MCF 10A (cell line): Measurements from ENCODE around the gene SLC22A15. TPM values are rescaled to one million over a fixed set of nuclear protein-coding genes. Genes with fewer than 3 reads are reported as not detected.
"Not testable (repeated sequence)": the region's sequence is repeated elsewhere in the genome, so short reads cannot be mapped to it uniquely, and the experiment has no call there.

Experiments used
- BruUV-seq: library from RNA; stranded (reverse); fragments of 400-500 nt; replicated peaks from 2 replicates; lab custom pipeline; 2021; lab: Mats Ljungman, UMichigan
- CTCF ChIA-PET: fragments of 300-600 bp; sonication (Branson Sonifier 250); formaldehyde crosslinking; extraction: SDS; loops from one replicate; lab custom pipeline; 2021; ENCODE audit warnings: antibody characterized with exemption, inconsistent platforms; lab: Yijun Ruan, JAX
- POLR2A ChIA-PET: fragments of 300-600, 350-650 bp; sonication (Branson Sonifier 250); formaldehyde crosslinking; extraction: SDS; loops from one replicate; lab custom pipeline; 2020; ENCODE audit warnings: antibody characterized with exemption, inconsistent platforms; lab: Yijun Ruan, JAX
- DNase-seq: peaks from one replicate; pipeline ENCODE4 v3.0.0-alpha.2; 2018; ENCODE audit not compliant: unreplicated experiment
- H3K27ac Mint-ChIP-seq: one replicate; pipeline ENCODE4 v1.8.0; 2022; ENCODE audit warnings: mild to moderate bottlenecking, low read depth, mixed read lengths; ENCODE audit not compliant: unreplicated experiment
- H3K27me3 Mint-ChIP-seq: one replicate; pipeline ENCODE4 v1.8.0; 2022; ENCODE audit warnings: mixed read lengths; ENCODE audit not compliant: insufficient read depth, unreplicated experiment
- H3K36me3 Mint-ChIP-seq: one replicate; pipeline ENCODE4 v1.8.0; 2022; ENCODE audit warnings: mild to moderate bottlenecking, moderate library complexity, mixed read lengths; ENCODE audit not compliant: insufficient read depth, unreplicated experiment
- H3K4me1 Mint-ChIP-seq: one replicate; pipeline ENCODE4 v1.8.0; 2022; ENCODE audit warnings: mixed read lengths; ENCODE audit not compliant: insufficient read depth, unreplicated experiment
- H3K4me3 Mint-ChIP-seq: one replicate; pipeline ENCODE4 v1.8.0; 2022; ENCODE audit warnings: mild to moderate bottlenecking, moderate library complexity, mixed read lengths; ENCODE audit not compliant: unreplicated experiment
- H3K9me3 Mint-ChIP-seq: one replicate; pipeline ENCODE4 v1.8.0; 2022; ENCODE audit warnings: mixed read lengths; ENCODE audit not compliant: unreplicated experiment
- CTCF ChIP-seq: fragments of 200-600 bp; IDR thresholded peaks from one replicate; pipeline ENCODE4 v1.8.0; 2022; ENCODE audit warnings: antibody characterized with exemption, mild to moderate bottlenecking; ENCODE audit not compliant: unreplicated experiment
- intact Hi-C: fragments of 100-400 bp; cut with micrococcal nuclease; formaldehyde crosslinking; loops from 2 replicates; pipeline ENCODE4 v1.14.1; 2022
- total RNA-seq: library from RNA; stranded (reverse); gene quantifications from 2 replicates; pipeline ENCODE4 v1.2.3, GENCODE V29; 2022

Gene SLC22A15
- total RNA-seq, 1 experiment from 2014 or later: 32.4 TPM

GRCh38 chr1:115955228-115955627 lies 21.1 kb upstream of the SLC22A15 start:
- BruUV-seq: no TSS peak
- Mint-ChIP-seq H3K4me3 (no peak overlapping the region), H3K36me3 (peaks cover 7% of the 10 kb centered on the region), H3K9me3 (no peaks in the 10 kb centered on the region), H3K27ac (no peak overlapping the region), H3K4me1 (no peaks in the 10 kb centered on the region), H3K27me3 (no peaks in the 10 kb centered on the region)
- no peak for DNase-seq
- intact Hi-C loops: no loop called here
- no peak for TF ChIP-seq CTCF
- ChIA-PET CTCF (no interaction called here), POLR2A (no interaction called here)

GRCh38 chr1:115958866-115959265 lies 17.4 kb upstream of the SLC22A15 start:
- no TSS peak for BruUV-seq
- Mint-ChIP-seq H3K9me3 (no peaks in the 10 kb centered on the region), H3K36me3 (peaks cover 7% of the 10 kb centered on the region), H3K4me1 (peaks cover 7% of the 10 kb centered on the region), H3K4me3 (no peak overlapping the region), H3K27me3 (no peaks in the 10 kb centered on the region), H3K27ac (no peak overlapping the region)
- POLR2A ChIA-PET: interaction anchor here (1.1 to 2.6 kb wide), 2 partner anchors 17 to 19 kb away, joined by 3 to 8 read pairs; partner anchors contain the start of gene SLC22A15
- DNase-seq: no peak
- CTCF ChIA-PET: interaction anchor here (0.5 to 1.1 kb wide), 3 partner anchors 16 to 782 kb away, joined by 3 to 4 read pairs (median 3); no protein-coding TSS in a partner anchor
- intact Hi-C loops: no loop called here
- no peak for TF ChIP-seq CTCF

GRCh38 chr1:115969509-115969908 lies 6.8 kb upstream of the SLC22A15 start:
- TF ChIP-seq CTCF: no peak

GRCh38 chr1:115971778-115972177 lies 4.5 kb upstream of the SLC22A15 start:
- H3K4me1 Mint-ChIP-seq, H3K9me3 Mint-ChIP-seq, DNase-seq, H3K27ac Mint-ChIP-seq, H3K4me3 Mint-ChIP-seq, POLR2A ChIA-PET, H3K27me3 Mint-ChIP-seq, intact Hi-C loops, H3K36me3 Mint-ChIP-seq, BruUV-seq: not testable (repeated sequence)
- CTCF ChIA-PET: interaction anchor here (0.9 kb wide), 1 partner anchor 9 kb away, joined by 6 read pairs; no protein-coding TSS in a partner anchor

More at GRCh38 chr1:115969509-115969908, 6.8 kb upstream of the SLC22A15 start:
- no TSS peak for BruUV-seq
- Mint-ChIP-seq H3K27ac (no peak overlapping the region), H3K4me3 (no peak overlapping the region), H3K27me3 (no peaks in the 10 kb centered on the region), H3K36me3 (no peaks in the 10 kb centered on the region), H3K9me3 (no peaks in the 10 kb centered on the region), H3K4me1 (no peaks in the 10 kb centered on the region)
- ChIA-PET POLR2A (interaction anchor here (0.7 kb wide), 1 partner anchor 46 kb away, joined by 3 read pairs; no protein-coding TSS in a partner anchor), CTCF (no interaction called here)
- intact Hi-C loops: no loop called here
- DNase-seq: peak; percentile 36
